ENCODE data around the gene CXCR2. TPM values are rescaled to one million over a fixed set of nuclear protein-coding genes. Genes with fewer than 3 reads are reported as not detected.

CXCR2 gene
- total and polyA plus RNA-seq, 11 donors: 0.11 to 2.0 (median 0.51) TPM

DNA sequence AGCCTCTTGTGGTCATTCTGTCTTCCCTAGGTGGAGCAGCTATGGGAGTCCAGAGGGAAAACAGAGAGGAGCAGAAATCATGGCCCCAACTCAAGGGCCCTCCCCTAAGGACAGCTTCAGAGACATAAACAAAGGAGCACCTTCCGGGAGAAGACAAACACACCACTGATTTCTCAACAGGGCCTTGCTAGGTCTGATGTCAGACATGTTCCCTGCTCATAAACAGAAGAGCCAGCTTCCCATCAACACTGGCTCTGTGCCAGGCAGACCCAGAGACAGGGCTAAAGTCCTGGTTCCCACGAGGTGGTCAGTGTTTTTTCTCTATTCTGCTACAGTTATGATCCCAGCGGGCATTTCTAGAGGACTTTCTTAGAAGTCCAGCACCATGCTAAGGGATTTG is 19.3 kb downstream of the CXCR2 start:
- Histone ChIP-seq H3K4me3 (no peak overlapping the region), H3K27ac (no peak overlapping the region), H3K4me1 (no peaks in the 10 kb centered on the region), H3K27me3 (peaks cover 0 to 11% (median 0%) of the 10 kb centered on the region in 9 donors), H3K36me3 (no peaks in the 10 kb centered on the region), H3K9me3 (no peaks in the 10 kb centered on the region)
- TF ChIP-seq POLR2A (IDR thresholded peaks at IDR 0.05): no peak
- TF ChIP-seq, protein P1, sequence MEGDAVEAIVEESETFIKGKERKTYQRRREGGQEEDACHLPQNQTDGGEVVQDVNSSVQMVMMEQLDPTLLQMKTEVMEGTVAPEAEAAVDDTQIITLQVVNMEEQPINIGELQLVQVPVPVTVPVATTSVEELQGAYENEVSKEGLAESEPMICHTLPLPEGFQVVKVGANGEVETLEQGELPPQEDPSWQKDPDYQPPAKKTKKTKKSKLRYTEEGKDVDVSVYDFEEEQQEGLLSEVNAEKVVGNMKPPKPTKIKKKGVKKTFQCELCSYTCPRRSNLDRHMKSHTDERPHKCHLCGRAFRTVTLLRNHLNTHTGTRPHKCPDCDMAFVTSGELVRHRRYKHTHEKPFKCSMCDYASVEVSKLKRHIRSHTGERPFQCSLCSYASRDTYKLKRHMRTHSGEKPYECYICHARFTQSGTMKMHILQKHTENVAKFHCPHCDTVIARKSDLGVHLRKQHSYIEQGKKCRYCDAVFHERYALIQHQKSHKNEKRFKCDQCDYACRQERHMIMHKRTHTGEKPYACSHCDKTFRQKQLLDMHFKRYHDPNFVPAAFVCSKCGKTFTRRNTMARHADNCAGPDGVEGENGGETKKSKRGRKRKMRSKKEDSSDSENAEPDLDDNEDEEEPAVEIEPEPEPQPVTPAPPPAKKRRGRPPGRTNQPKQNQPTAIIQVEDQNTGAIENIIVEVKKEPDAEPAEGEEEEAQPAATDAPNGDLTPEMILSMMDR (IDR thresholded peaks at IDR 0.05): no peak
- 59 to 74% (median 60%) methylated on average over 3 of the region's 3 CpGs for WGBS, 4 donors
- intact Hi-C loops (cut with DNase I): no loop called here
- DNase-seq (peak in 1 of 5 donors; percentile 40), ATAC-seq (peak in 2 of 4 donors; percentile 20 to 41)

DNA sequence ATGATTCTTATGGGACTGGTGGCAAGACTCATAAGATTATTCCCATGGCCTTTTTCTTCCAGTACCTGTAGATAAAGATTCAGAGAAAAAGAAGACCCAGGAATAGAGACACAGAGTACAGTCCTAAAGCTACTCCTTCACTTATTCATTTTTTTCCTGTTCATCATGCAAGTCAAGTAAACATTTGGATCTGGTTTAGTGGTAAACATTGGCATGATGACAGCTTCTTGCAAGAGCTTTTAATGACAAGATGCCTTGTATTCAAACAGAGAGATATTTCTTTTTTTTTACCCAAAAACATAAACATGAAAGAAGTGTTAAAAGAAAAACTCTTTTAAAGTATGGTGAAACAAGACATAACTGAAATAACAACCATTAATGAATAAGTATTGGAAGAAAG is 20.2 kb downstream of the CXCR2 start:
- intact Hi-C loops (cut with DNase I): no loop called here
- Histone ChIP-seq H3K9me3 (no peaks in the 10 kb centered on the region), H3K4me1 (no peaks in the 10 kb centered on the region), H3K27ac (no peak overlapping the region), H3K36me3 (no peaks in the 10 kb centered on the region), H3K4me3 (no peak overlapping the region), H3K27me3 (peaks cover 0 to 8% (median 0%) of the 10 kb centered on the region in 9 donors)
- no peak for ATAC-seq
- TF ChIP-seq, protein P1 (IDR thresholded peaks at IDR 0.05): no peak
- TF ChIP-seq POLR2A (IDR thresholded peaks at IDR 0.05): no peak
- no peak for DNase-seq

DNA sequence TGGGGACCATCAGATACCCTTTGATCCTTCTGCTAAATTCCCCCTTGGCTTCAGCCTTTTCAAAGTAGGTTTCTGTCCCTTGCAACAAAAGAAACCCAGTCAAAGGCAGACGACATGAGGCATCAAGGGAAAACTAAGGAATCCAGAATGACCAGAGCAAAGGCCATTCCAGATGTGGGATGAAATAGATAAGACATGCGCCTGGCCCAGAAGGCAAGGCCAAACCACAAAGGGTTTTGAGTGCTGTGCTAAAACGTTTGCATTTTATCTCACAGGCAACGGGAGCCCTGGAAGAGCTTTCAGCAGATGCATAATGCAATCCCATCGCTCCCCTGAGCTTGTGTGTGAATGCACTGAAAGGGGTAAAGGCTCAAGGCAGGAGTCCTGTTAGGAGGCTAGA is 23.3 kb downstream of the CXCR2 start:
- no peaks in the 10 kb centered on the region for H3K4me1 ChIP-seq
- H3K4me3 ChIP-seq: no peak overlapping the region
- no peak for TF ChIP-seq POLR2A (IDR thresholded peaks at IDR 0.05)
- TF ChIP-seq, protein P1 (IDR thresholded peaks at IDR 0.05): no peak
- DNase-seq (no peak), ATAC-seq (no peak)
- no peak overlapping the region for H3K27ac ChIP-seq
- intact Hi-C loops (cut with DNase I): no loop called here
- H3K9me3 ChIP-seq: no peaks in the 10 kb centered on the region
- WGBS, 4 donors: 35 to 40% (median 38%) methylated on average over 5 of the region's 5 CpGs
- no peaks in the 10 kb centered on the region for H3K36me3 ChIP-seq
- H3K27me3 ChIP-seq: peaks cover 0 to 14% (median 0%) of the 10 kb centered on the region in 9 donors

DNA sequence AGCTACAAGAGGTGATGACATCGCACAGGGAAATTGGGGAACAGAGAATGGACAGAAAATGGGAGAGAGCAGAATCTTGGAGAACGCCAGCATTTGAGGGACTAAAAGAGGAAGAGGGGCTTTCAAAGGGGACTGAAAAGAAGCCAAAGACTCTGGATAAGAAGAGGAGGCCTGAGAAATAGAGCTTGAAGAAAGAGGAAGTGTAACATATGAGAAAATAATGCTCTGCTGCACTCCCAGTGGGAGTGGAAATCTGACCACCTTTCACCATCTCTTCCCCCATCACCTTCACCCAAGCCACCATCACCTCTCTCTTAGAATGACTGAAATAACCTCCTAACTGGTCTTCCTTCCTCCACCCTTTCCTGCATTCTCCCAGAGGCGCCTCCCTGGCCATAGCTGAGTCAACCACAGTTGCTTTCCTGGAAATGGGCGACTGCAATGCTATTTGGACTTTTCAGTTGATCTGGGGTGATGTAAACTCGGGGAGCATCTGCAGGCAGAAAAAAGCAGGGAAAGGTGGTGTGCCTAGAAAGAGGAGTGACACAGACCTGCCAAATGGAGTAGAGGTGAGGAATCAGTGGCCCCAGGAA is 24.1 kb downstream of the CXCR2 start:
- no peak for TF ChIP-seq POLR2A (IDR thresholded peaks at IDR 0.05)
- TF ChIP-seq, protein P1 (IDR thresholded peaks at IDR 0.05): no peak
- ATAC-seq: no peak
- intact Hi-C loops (cut with DNase I): no loop called here
- 73 to 78% (median 77%) methylated on average over 5 of the region's 5 CpGs for WGBS, 4 donors
- no peak for DNase-seq
- Histone ChIP-seq H3K36me3 (no peaks in the 10 kb centered on the region), H3K27ac (no peak overlapping the region), H3K4me3 (no peak overlapping the region), H3K4me1 (no peaks in the 10 kb centered on the region), H3K9me3 (no peaks in the 10 kb centered on the region), H3K27me3 (peaks cover 0 to 14% (median 0%) of the 10 kb centered on the region in 9 donors)

Measured in heart left ventricle (tissue), 16 donors.